ENCODE results near the gene SORCS2.

Gene SORCS2

GRCh38 chr4:7201420-7202305, 9.3 kb downstream of the SORCS2 start:
- H3K9ac ChIP-seq (ENCODE audit: low read length): no peak overlapping the region
- no peak overlapping the region for H3K4me2 ChIP-seq (ENCODE audit: low read length)
- H2BK5ac ChIP-seq (ENCODE audit: low read depth, low read length, poor library complexity): no peak overlapping the region
- H2AFZ ChIP-seq (ENCODE audit: insufficient read depth, low read length, poor library complexity): no peak overlapping the region
- peaks cover 6 to 16% of the 10 kb centered on the region in 2 experiments for H3K4me1 ChIP-seq (ENCODE audit: control insufficient read depth in 1 of 2, insufficient read depth in 2 of 2, low read length in 2 of 2)
- H3K14ac ChIP-seq (ENCODE audit: low read length): no peak overlapping the region
- no CpG with 5 or more reads among the region's 29 CpGs for WGBS (ENCODE audit: extremely low coverage, insufficient coverage, insufficient read length)
- H3K79me1 ChIP-seq (ENCODE audit: low read length): no peaks in the 10 kb centered on the region
- H3K36me3 ChIP-seq (ENCODE audit: control insufficient read depth in 1 of 2, insufficient read depth in 2 of 2, low read length in 2 of 2): no peaks in the 10 kb centered on the region
- H3K23ac ChIP-seq (ENCODE audit: low read length): no peak overlapping the region
- H3K79me2 ChIP-seq (ENCODE audit: control insufficient read depth, insufficient read depth, low read length, poor library complexity): no peaks in the 10 kb centered on the region
- H4K8ac ChIP-seq (ENCODE audit: low read depth, low read length): no peak overlapping the region
- no peaks in the 10 kb centered on the region for H3K27me3 ChIP-seq (ENCODE audit: insufficient read depth, low read length)
- no peak overlapping the region for H4K91ac ChIP-seq (ENCODE audit: low read depth, low read length)
- no peaks in the 10 kb centered on the region for H3K9me3 ChIP-seq (ENCODE audit: insufficient read depth, low read depth, low read length)
- H3K4ac ChIP-seq (ENCODE audit: low read depth, low read length): no peak overlapping the region
- no peak overlapping the region for H2AK5ac ChIP-seq (ENCODE audit: low read length)
- H4K12ac ChIP-seq (ENCODE audit: low read depth, low read length): no peak overlapping the region
- H2BK120ac ChIP-seq (ENCODE audit: insufficient read depth, low read length, poor library complexity): no peak overlapping the region
- no peak for DNase-seq
- no peak overlapping the region for H3K27ac ChIP-seq (ENCODE audit: low read depth, low read length)
- no peak overlapping the region for H3K18ac ChIP-seq (ENCODE audit: low read length)
- no peak overlapping the region for H2BK12ac ChIP-seq (ENCODE audit: low read length)
- no peak overlapping the region for H3K4me3 ChIP-seq (ENCODE audit: low read depth, low read length)

- WGBS (ENCODE audit: extremely low coverage, insufficient coverage, insufficient read length): no CpG with 5 or more reads among the region's 8 CpGs
- no peak overlapping the region for H3K9ac ChIP-seq (ENCODE audit: low read length)
- H4K12ac ChIP-seq (ENCODE audit: low read depth, low read length): no peak overlapping the region
- H3K36me3 ChIP-seq (ENCODE audit: control insufficient read depth in 1 of 2, insufficient read depth in 2 of 2, low read length in 2 of 2): no peaks in the 10 kb centered on the region
- no peaks in the 10 kb centered on the region for H3K79me2 ChIP-seq (ENCODE audit: control insufficient read depth, insufficient read depth, low read length, poor library complexity)
- H3K9me3 ChIP-seq (ENCODE audit: insufficient read depth, low read depth, low read length): no peaks in the 10 kb centered on the region
- no peaks in the 10 kb centered on the region for H3K27me3 ChIP-seq (ENCODE audit: insufficient read depth, low read length)
- H3K4me1 ChIP-seq (ENCODE audit: control insufficient read depth in 1 of 2, insufficient read depth in 2 of 2, low read length in 2 of 2): peaks cover 9 to 21% of the 10 kb centered on the region in 2 experiments
- no peak for DNase-seq
- H3K4me3 ChIP-seq (ENCODE audit: low read depth, low read length): no peak overlapping the region
- no peaks in the 10 kb centered on the region for H3K79me1 ChIP-seq (ENCODE audit: low read length)
- H2BK120ac ChIP-seq (ENCODE audit: insufficient read depth, low read length, poor library complexity): no peak overlapping the region
- no peak overlapping the region for H4K8ac ChIP-seq (ENCODE audit: low read depth, low read length)
- H2BK5ac ChIP-seq (ENCODE audit: low read depth, low read length, poor library complexity): no peak overlapping the region
- H3K14ac ChIP-seq (ENCODE audit: low read length): no peak overlapping the region
- H3K23ac ChIP-seq (ENCODE audit: low read length): no peak overlapping the region
- no peak overlapping the region for H2AK5ac ChIP-seq (ENCODE audit: low read length)
- no peak overlapping the region for H2AFZ ChIP-seq (ENCODE audit: insufficient read depth, low read length, poor library complexity)
- H4K91ac ChIP-seq (ENCODE audit: low read depth, low read length): no peak overlapping the region
- no peak overlapping the region for H3K4ac ChIP-seq (ENCODE audit: low read depth, low read length)
- H2BK12ac ChIP-seq (ENCODE audit: low read length): no peak overlapping the region
- no peak overlapping the region for H3K27ac ChIP-seq (ENCODE audit: low read depth, low read length)
- no peak overlapping the region for H3K18ac ChIP-seq (ENCODE audit: low read length)
- no peak overlapping the region for H3K4me2 ChIP-seq (ENCODE audit: low read length)
Measured at GRCh38 chr4:7202411-7202810, 10.1 kb downstream of the SORCS2 start.

- DNase-seq: no peak
- WGBS (ENCODE audit: extremely low coverage, insufficient coverage, insufficient read length): no CpG with 5 or more reads among the region's 14 CpGs
Measured at GRCh38 chr4:7204656-7205387, 12.5 kb downstream of the SORCS2 start.

GRCh38 chr4:7206385-7206784, 14.0 kb downstream of the SORCS2 start:
- no peak for DNase-seq
- no peak overlapping the region for H4K12ac ChIP-seq (ENCODE audit: low read depth, low read length)
- no peak overlapping the region for H4K8ac ChIP-seq (ENCODE audit: low read depth, low read length)
- no peak overlapping the region for H3K14ac ChIP-seq (ENCODE audit: low read length)
- peaks cover 9 to 21% of the 10 kb centered on the region in 2 experiments for H3K4me1 ChIP-seq (ENCODE audit: control insufficient read depth in 1 of 2, insufficient read depth in 2 of 2, low read length in 2 of 2)
- no peak overlapping the region for H3K9ac ChIP-seq (ENCODE audit: low read length)
- no CpG with 5 or more reads among the region's 9 CpGs for WGBS (ENCODE audit: extremely low coverage, insufficient coverage, insufficient read length)
- H3K9me3 ChIP-seq (ENCODE audit: insufficient read depth, low read depth, low read length): no peaks in the 10 kb centered on the region
- H4K91ac ChIP-seq (ENCODE audit: low read depth, low read length): peak overlapping the region; percentile 32
- no peak overlapping the region for H3K23ac ChIP-seq (ENCODE audit: low read length)
- H3K4me3 ChIP-seq (ENCODE audit: low read depth, low read length): no peak overlapping the region
- H2BK5ac ChIP-seq (ENCODE audit: low read depth, low read length, poor library complexity): no peak overlapping the region
- H3K27ac ChIP-seq (ENCODE audit: low read depth, low read length): peak overlapping the region; percentile 20
- no peaks in the 10 kb centered on the region for H3K27me3 ChIP-seq (ENCODE audit: insufficient read depth, low read length)
- no peak overlapping the region for H2BK120ac ChIP-seq (ENCODE audit: insufficient read depth, low read length, poor library complexity)
- peaks cover 3% of the 10 kb centered on the region for H3K79me1 ChIP-seq (ENCODE audit: low read length)
- H2AFZ ChIP-seq (ENCODE audit: insufficient read depth, low read length, poor library complexity): no peak overlapping the region
- H3K18ac ChIP-seq (ENCODE audit: low read length): no peak overlapping the region
- H3K4ac ChIP-seq (ENCODE audit: low read depth, low read length): no peak overlapping the region
- no peak overlapping the region for H2AK5ac ChIP-seq (ENCODE audit: low read length)
- H3K36me3 ChIP-seq (ENCODE audit: control insufficient read depth in 1 of 2, insufficient read depth in 2 of 2, low read length in 2 of 2): no peaks in the 10 kb centered on the region
- H3K4me2 ChIP-seq (ENCODE audit: low read length): no peak overlapping the region
- H2BK12ac ChIP-seq (ENCODE audit: low read length): no peak overlapping the region
- no peaks in the 10 kb centered on the region for H3K79me2 ChIP-seq (ENCODE audit: control insufficient read depth, insufficient read depth, low read length, poor library complexity)

More at GRCh38 chr4:7204656-7205387, 12.5 kb downstream of the SORCS2 start:
- Histone ChIP-seq H4K91ac (ENCODE audit: low read depth, low read length) (no peak overlapping the region), H3K23ac (ENCODE audit: low read length) (no peak overlapping the region), H4K12ac (ENCODE audit: low read depth, low read length) (no peak overlapping the region), H4K8ac (ENCODE audit: low read depth, low read length) (no peak overlapping the region), H3K4ac (ENCODE audit: low read depth, low read length) (no peak overlapping the region), H3K18ac (ENCODE audit: low read length) (no peak overlapping the region), H3K4me1 (ENCODE audit: control insufficient read depth in 1 of 2, insufficient read depth in 2 of 2, low read length in 2 of 2) (peaks cover 9 to 19% of the 10 kb centered on the region in 2 experiments), H3K27ac (ENCODE audit: low read depth, low read length) (no peak overlapping the region), H2AFZ (ENCODE audit: insufficient read depth, low read length, poor library complexity) (no peak overlapping the region), H3K4me3 (ENCODE audit: low read depth, low read length) (no peak overlapping the region), H2BK5ac (ENCODE audit: low read depth, low read length, poor library complexity) (no peak overlapping the region), H3K9ac (ENCODE audit: low read length) (no peak overlapping the region), H3K79me1 (ENCODE audit: low read length) (peaks cover 3% of the 10 kb centered on the region), H3K27me3 (ENCODE audit: insufficient read depth, low read length) (no peaks in the 10 kb centered on the region), H2BK12ac (ENCODE audit: low read length) (no peak overlapping the region), H3K4me2 (ENCODE audit: low read length) (no peak overlapping the region), H2BK120ac (ENCODE audit: insufficient read depth, low read length, poor library complexity) (no peak overlapping the region), H3K14ac (ENCODE audit: low read length) (no peak overlapping the region), H3K79me2 (ENCODE audit: control insufficient read depth, insufficient read depth, low read length, poor library complexity) (no peaks in the 10 kb centered on the region), H2AK5ac (ENCODE audit: low read length) (no peak overlapping the region), H3K36me3 (ENCODE audit: control insufficient read depth in 1 of 2, insufficient read depth in 2 of 2, low read length in 2 of 2) (no peaks in the 10 kb centered on the region), H3K9me3 (ENCODE audit: insufficient read depth, low read depth, low read length) (no peaks in the 10 kb centered on the region)

All from trophoblast cell (in vitro differentiated cells and primary cell).